Neural cell (in vitro differentiated cells): ENCODE results near the gene FUBP3. TPM values are rescaled to one million over a fixed set of nuclear protein-coding genes. Genes with fewer than 3 reads are reported as not detected.

ENCODE experiments used
- H2AFZ ChIP-seq: fragments of 200-600, 300-800 bp; sonication (generic), shearing (Covaris generic); 2 replicates; pipeline ENCODE4 v1.6.0; 2014; ENCODE audit warnings: low read depth, mild to moderate bottlenecking, antibody characterized with exemption, low read length, moderate library complexity
- H3F3A ChIP-seq: fragments of 200-600 bp; shearing (Covaris generic); 2 replicates; pipeline ENCODE4 v1.6.1; 2016; ENCODE audit warnings: mild to moderate bottlenecking, moderate library complexity, mixed read lengths, antibody characterized with exemption, low read length; ENCODE audit not compliant: insufficient read depth, poor library complexity, severe bottlenecking
- H3K27ac ChIP-seq: fragments of 200-600, 300-800 bp; sonication (generic), shearing (Covaris generic); 2 replicates; pipeline ENCODE4 v1.5.1; 2014; ENCODE audit warnings: mild to moderate bottlenecking, low read length, moderate library complexity
- H3K27me3 ChIP-seq: fragments of 300-800, 200-600 bp; sonication (generic), shearing (Covaris generic); 2 replicates; pipeline ENCODE4 v1.6.0; 2014; ENCODE audit warnings: mild to moderate bottlenecking, low read depth, low read length, moderate library complexity; ENCODE audit not compliant: insufficient read depth
- H3K36me3 ChIP-seq: fragments of 300-800, 200-600 bp; sonication (generic), shearing (Covaris generic); 2 replicates; pipeline ENCODE4 v1.5.1; 2014; ENCODE audit warnings: mild to moderate bottlenecking, antibody characterized with exemption, low read length, moderate library complexity; ENCODE audit not compliant: insufficient read depth
- H3K4me2 ChIP-seq: fragments of 300-800, 200-600 bp; sonication (generic), shearing (Covaris generic); 2 replicates; pipeline ENCODE4 v1.6.0; 2014; ENCODE audit warnings: mild to moderate bottlenecking, low read length
- H3K4me3 ChIP-seq: fragments of 300-800, 200-600 bp; sonication (generic), shearing (Covaris generic); 2 replicates; pipeline ENCODE4 v1.5.1; 2014; ENCODE audit warnings: mild to moderate bottlenecking, low read length, moderate library complexity
- H3K79me2 ChIP-seq: fragments of 200-600 bp; shearing (Covaris generic); replicated peaks from 2 replicates; pipeline ENCODE4 v1.6.0; 2014; ENCODE audit warnings: mild to moderate bottlenecking, low read length, moderate library complexity; ENCODE audit not compliant: insufficient read depth
- H3K9ac ChIP-seq: fragments of 300-800, 200-600 bp; sonication (generic), shearing (Covaris generic); 2 replicates; pipeline ENCODE4 v1.6.1; 2016; ENCODE audit warnings: mild to moderate bottlenecking, low read length, mixed read lengths
- H3K9me2 ChIP-seq: fragments of 200-600 bp; shearing (Covaris generic); 2 replicates; pipeline ENCODE4 v1.6.1; 2016; ENCODE audit warnings: mild to moderate bottlenecking, low read length, mixed read lengths; ENCODE audit not compliant: insufficient read depth
- H3K9me3 ChIP-seq: fragments of 200-600, 300-800 bp; sonication (generic), shearing (Covaris generic); 2 replicates; pipeline ENCODE4 v1.6.1; 2016; ENCODE audit warnings: mild to moderate bottlenecking, mixed run types, low read length, moderate library complexity, mixed read lengths
- H4K20me1 ChIP-seq: fragments of 200-600 bp; shearing (Covaris generic); 2 replicates; pipeline ENCODE4 v1.6.1; 2016; ENCODE audit warnings: mild to moderate bottlenecking, mixed run types; ENCODE audit not compliant: insufficient read depth
- POLR2AphosphoS5 ChIP-seq: IDR thresholded peaks from 2 replicates; pipeline ENCODE4 v1.6.1; 2012
- RAD21 ChIP-seq: fragments of 450-650 bp; conservative IDR thresholded peaks from 2 replicates; pipeline ENCODE4 v1.6.1; 2014; ENCODE audit warnings: antibody characterized with exemption, mild to moderate bottlenecking, moderate library complexity
- polyA plus RNA-seq: library from polyadenylated mRNA; depleted of rRNA; stranded (reverse); fragments of >200 nt; gene quantifications from 2 replicates; pipeline ENCODE4 v1.2.3, GENCODE V29; 2014
- small RNA-seq, 3 experiments: library from RNA; depleted of rRNA; stranded (forward); fragments of <200 nt; gene quantifications; one replicate each; pipeline ENCODE3, GENCODE V24; 2012

The FUBP3 gene
- polyA plus RNA-seq, 1 donor from 2014 or later: 70.5 TPM

GRCh38 chr9:130687615-130688014, 108.2 kb downstream of the FUBP3 start:
- Histone ChIP-seq H3K36me3 (no peaks in the 10 kb centered on the region), H3K79me2 (no peaks in the 10 kb centered on the region), H3K27me3 (no peaks in the 10 kb centered on the region), H3F3A (no peaks in the 10 kb centered on the region), H3K9me2 (no peaks in the 10 kb centered on the region), H4K20me1 (no peaks in the 10 kb centered on the region), H3K9ac (no peak overlapping the region), H3K9me3 (peaks cover 5% of the 10 kb centered on the region), H3K27ac (no peak overlapping the region), H3K4me2 (no peak overlapping the region), H2AFZ (no peak overlapping the region), H3K4me3 (no peak overlapping the region)
- TF ChIP-seq POLR2AphosphoS5: no peak
- no peak for TF ChIP-seq RAD21

Small RNA genes within 50 kb of the gene (small RNA-seq; reads per million reads assigned to genes)
- gene MIR6856: 0 to 1.7 (median 0.10) reads per million in 3 experiments

Other genes starting within 250 kb of the FUBP3 start
- gene ASS1, start 134.6 kb upstream of the FUBP3 start, polyA plus RNA-seq: 0.80 and 2.6 TPM in 2 replicates
- gene PRDM12, start 85.0 kb downstream of the FUBP3 start, polyA plus RNA-seq: 0.17 TPM in 1 of 2 replicates, not detected in the other
- 36.3 and 43.6 TPM in 2 replicates for gene EXOSC2, start 114.2 kb downstream of the FUBP3 start, polyA plus RNA-seq